HL-60 (cell line): ENCODE data around the gene PTPRG.

Experiments
- DNase-seq, 2 experiments: peaks; one replicate each; pipeline ENCODE4 v3.0.0-alpha.2; 2010 to 2020; ENCODE audit warnings: low read depth in 1 of 2, low spot score in 1 of 2
- H3K27ac ChIP-seq: fragments of 250-450 bp; sonication (Bioruptor Pico); replicated peaks from 2 replicates; pipeline ENCODE4 v1.5.1; 2020; ENCODE audit warnings: mild to moderate bottlenecking, moderate library complexity
- H3K27me3 ChIP-seq: fragments of 250-450 bp; sonication (Bioruptor Pico); 2 replicates; pipeline ENCODE4 v1.5.1; 2021; ENCODE audit warnings: mild to moderate bottlenecking, moderate library complexity; ENCODE audit not compliant: insufficient read depth, poor library complexity, severe bottlenecking
- H3K4me3 ChIP-seq: replicated peaks from 2 replicates; pipeline ENCODE4 v1.5.1; 2011; ENCODE audit warnings: mild to moderate bottlenecking, control low read depth, low read length; ENCODE audit not compliant: insufficient read depth
- CTCF ChIP-seq: IDR thresholded peaks from one replicate; pipeline ENCODE4 v1.5.1; 2011; ENCODE audit warnings: low read length, control low read depth, inconsistent platforms; ENCODE audit not compliant: insufficient read depth
- GABPA ChIP-seq: IDR thresholded peaks from 2 replicates; pipeline ENCODE4 v1.6.1; 2012; ENCODE audit warnings: low read depth
- POLR2AphosphoS5 ChIP-seq: IDR thresholded peaks from 2 replicates; pipeline ENCODE4 v1.6.1; 2012; ENCODE audit warnings: low read depth
- REST ChIP-seq: IDR thresholded peaks from 2 replicates; pipeline ENCODE4 v1.6.1; 2012; ENCODE audit warnings: low read depth; ENCODE audit not compliant: insufficient replicate concordance
- SPI1 ChIP-seq: IDR thresholded peaks from 2 replicates; pipeline ENCODE4 v1.6.1; 2012; ENCODE audit warnings: low read depth, mild to moderate bottlenecking, borderline replicate concordance

The PTPRG gene

GRCh38 chr3:61718565-61718964 lies 157.2 kb downstream of the PTPRG start:
- no peak for TF ChIP-seq REST
- TF ChIP-seq GABPA = no peak
- no peak for TF ChIP-seq CTCF
- TF ChIP-seq SPI1 = no peak
- TF ChIP-seq POLR2AphosphoS5 = no peak
- DNase-seq = no peak
- peaks cover 2% of the 10 kb centered on the region for H3K27me3 ChIP-seq

GRCh38 chr3:61719278-61719977 lies 158.1 kb downstream of the PTPRG start:
- Histone ChIP-seq H3K4me3 (no peak overlapping the region), H3K27ac (no peak overlapping the region), H3K27me3 (peaks cover 2% of the 10 kb centered on the region)
- DNase-seq = no peak
- no peak for TF ChIP-seq POLR2AphosphoS5
- TF ChIP-seq GABPA = no peak
- no peak for TF ChIP-seq SPI1
- no peak for TF ChIP-seq CTCF

More at GRCh38 chr3:61718565-61718964, 157.2 kb downstream of the PTPRG start:
- Histone ChIP-seq H3K27ac (no peak overlapping the region), H3K4me3 (no peak overlapping the region)

GRCh38 chr3:61723038-61723437 lies 161.7 kb downstream of the PTPRG start:
- no peak for DNase-seq
- H3K27me3 ChIP-seq = peaks cover 2% of the 10 kb centered on the region
- no peak overlapping the region for H3K4me3 ChIP-seq
- TF ChIP-seq POLR2AphosphoS5 (no peak), REST (no peak), SPI1 (no peak), CTCF (no peak), GABPA (no peak)
- H3K27ac ChIP-seq = no peak overlapping the region

GRCh38 chr3:61724183-61724582 lies 162.8 kb downstream of the PTPRG start:
- H3K27ac ChIP-seq = no peak overlapping the region
- no peak overlapping the region for H3K4me3 ChIP-seq
- TF ChIP-seq REST = no peak
- peaks cover 2% of the 10 kb centered on the region for H3K27me3 ChIP-seq
- DNase-seq = no peak
